ENCODE results near the gene GRB10.
"Not testable (repeated sequence)": the region's sequence is repeated elsewhere in the genome, so short reads cannot be mapped to it uniquely, and the experiment has no call there.

The GRB10 gene

GRCh38 chr7:50577569-50577968, 205.1 kb downstream of the GRB10 start:
- Histone ChIP-seq H3K9ac (ENCODE audit: low read length) (no peak overlapping the region), H3K27me3 (ENCODE audit: low read depth, low read length) (peaks cover 6% of the 10 kb centered on the region; the same call in 1 of the 2 replicates), H3K79me2 (ENCODE audit: low read length) (no peaks in the 10 kb centered on the region), H3K4me1 (ENCODE audit: low read length) (no peaks in the 10 kb centered on the region), H3K27ac (ENCODE audit: low read length) (no peak overlapping the region), H3K4me3 (ENCODE audit: low read length) (no peak overlapping the region), H4K20me1 (ENCODE audit: insufficient read depth, low read length) (no peaks in the 10 kb centered on the region), H3K4me2 (ENCODE audit: low read length) (no peak overlapping the region), H2AFZ (ENCODE audit: low read depth, low read length) (no peak overlapping the region), H3K9me3 (ENCODE audit: insufficient read depth, low read length) (no peaks in the 10 kb centered on the region), H3K36me3 (replicated peaks; ENCODE audit: low read depth, low read length) (no peaks in the 10 kb centered on the region)
- TF ChIP-seq EZH2phosphoT487 (IDR thresholded peaks at IDR 0.05; ENCODE audit: low read depth), result no peak
- TF ChIP-seq CTCF (IDR thresholded peaks at IDR 0.05; ENCODE audit: low read depth, low read length), result no peak

- not testable (repeated sequence) for H3K27me3 ChIP-seq (ENCODE audit: low read depth, low read length); H4K20me1 ChIP-seq (ENCODE audit: insufficient read depth, low read length); H2AFZ ChIP-seq (ENCODE audit: low read depth, low read length); H3K36me3 ChIP-seq (replicated peaks; ENCODE audit: low read depth, low read length); H3K9ac ChIP-seq (ENCODE audit: low read length); H3K4me1 ChIP-seq (ENCODE audit: low read length); H3K9me3 ChIP-seq (ENCODE audit: insufficient read depth, low read length); H3K4me3 ChIP-seq (ENCODE audit: low read length); H3K27ac ChIP-seq (ENCODE audit: low read length); H3K79me2 ChIP-seq (ENCODE audit: low read length); H3K4me2 ChIP-seq (ENCODE audit: low read length)
Observed at GRCh38 chr7:50576388-50576787, 206.3 kb downstream of the GRB10 start.

GRCh38 chr7:50567715-50568261, 214.9 kb downstream of the GRB10 start:
- Histone ChIP-seq H3K27ac (ENCODE audit: low read length) (no peak overlapping the region), H3K79me2 (ENCODE audit: low read length) (no peaks in the 10 kb centered on the region)
- TF ChIP-seq EZH2phosphoT487 (IDR thresholded peaks at IDR 0.05; ENCODE audit: low read depth) (no peak), CTCF (IDR thresholded peaks at IDR 0.05; ENCODE audit: low read depth, low read length) (no peak)

GRCh38 chr7:50565977-50566376, 216.7 kb downstream of the GRB10 start:
- Histone ChIP-seq H3K4me3 (ENCODE audit: low read length) (no peak overlapping the region), H3K36me3 (replicated peaks; ENCODE audit: low read depth, low read length) (no peaks in the 10 kb centered on the region), H3K4me2 (ENCODE audit: low read length) (no peak overlapping the region), H3K27ac (ENCODE audit: low read length) (no peak overlapping the region), H3K9ac (ENCODE audit: low read length) (no peak overlapping the region), H4K20me1 (ENCODE audit: insufficient read depth, low read length) (no peaks in the 10 kb centered on the region), H3K4me1 (ENCODE audit: low read length) (no peaks in the 10 kb centered on the region), H3K79me2 (ENCODE audit: low read length) (no peaks in the 10 kb centered on the region), H3K9me3 (ENCODE audit: insufficient read depth, low read length) (no peaks in the 10 kb centered on the region), H3K27me3 (ENCODE audit: low read depth, low read length) (peaks cover 23% of the 10 kb centered on the region), H2AFZ (ENCODE audit: low read depth, low read length) (no peak overlapping the region)
- TF ChIP-seq EZH2phosphoT487 (IDR thresholded peaks at IDR 0.05; ENCODE audit: low read depth) (no peak), CTCF (IDR thresholded peaks at IDR 0.05; ENCODE audit: low read depth, low read length) (no peak)

More at GRCh38 chr7:50567715-50568261, 214.9 kb downstream of the GRB10 start:
- Histone ChIP-seq H3K4me1 (ENCODE audit: low read length) (no peaks in the 10 kb centered on the region), H2AFZ (ENCODE audit: low read depth, low read length) (no peak overlapping the region), H3K4me3 (ENCODE audit: low read length) (no peak overlapping the region), H3K36me3 (replicated peaks; ENCODE audit: low read depth, low read length) (no peaks in the 10 kb centered on the region), H3K4me2 (ENCODE audit: low read length) (no peak overlapping the region), H3K9ac (ENCODE audit: low read length) (no peak overlapping the region), H3K27me3 (ENCODE audit: low read depth, low read length) (peaks cover 23% of the 10 kb centered on the region), H4K20me1 (ENCODE audit: insufficient read depth, low read length) (no peaks in the 10 kb centered on the region), H3K9me3 (ENCODE audit: insufficient read depth, low read length) (no peaks in the 10 kb centered on the region)

GRCh38 chr7:50565559-50565916, 217.2 kb downstream of the GRB10 start:
- Histone ChIP-seq H3K27me3 (ENCODE audit: low read depth, low read length) (peaks cover 23% of the 10 kb centered on the region), H3K9ac (ENCODE audit: low read length) (no peak overlapping the region), H4K20me1 (ENCODE audit: insufficient read depth, low read length) (no peaks in the 10 kb centered on the region), H3K4me3 (ENCODE audit: low read length) (no peak overlapping the region), H3K9me3 (ENCODE audit: insufficient read depth, low read length) (no peaks in the 10 kb centered on the region), H3K36me3 (replicated peaks; ENCODE audit: low read depth, low read length) (no peaks in the 10 kb centered on the region), H3K4me2 (ENCODE audit: low read length) (no peak overlapping the region), H3K27ac (ENCODE audit: low read length) (no peak overlapping the region), H3K4me1 (ENCODE audit: low read length) (no peaks in the 10 kb centered on the region), H3K79me2 (ENCODE audit: low read length) (no peaks in the 10 kb centered on the region), H2AFZ (ENCODE audit: low read depth, low read length) (no peak overlapping the region)
- TF ChIP-seq EZH2phosphoT487 (IDR thresholded peaks at IDR 0.05; ENCODE audit: low read depth) (no peak), CTCF (IDR thresholded peaks at IDR 0.05; ENCODE audit: low read depth, low read length) (no peak)
